C4-2B (cell line): ENCODE data around the gene DNAH9.

Experiments
- H3K27ac ChIP-seq: fragments of 450-650 bp; 2 replicates; pipeline ENCODE4 v1.5.1; 2017
- ZFX ChIP-seq: fragments of 450-650 bp; IDR thresholded peaks from 2 replicates; pipeline ENCODE4 v1.6.1; 2017
- TF ChIP-seq, protein P1 (sequence below): fragments of 450-650 bp; conservative IDR thresholded peaks from 2 replicates; pipeline ENCODE4 v1.5.1; 2017; ENCODE audit warnings: mild to moderate bottlenecking

DNAH9 gene

DNA sequence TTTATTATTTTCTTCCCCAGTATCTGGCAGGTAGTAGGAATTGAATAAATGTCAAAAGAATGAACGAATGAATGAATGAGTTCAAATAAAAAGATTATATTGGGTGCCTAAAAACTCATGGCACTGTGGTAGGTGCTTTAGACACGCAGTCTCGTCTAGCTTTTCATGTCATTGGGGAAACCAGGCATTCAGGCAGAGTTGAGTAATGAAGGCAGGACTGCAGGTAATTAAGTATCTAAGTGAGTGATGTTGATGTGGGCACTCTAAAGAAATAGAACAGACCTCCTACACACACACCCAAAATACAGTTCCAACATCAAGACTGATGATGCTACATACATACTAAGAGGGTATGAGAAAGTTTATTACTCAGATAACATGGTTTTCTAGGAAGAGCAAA lies 302.4 kb downstream of the DNAH9 start:
- no peak overlapping the region for H3K27ac ChIP-seq
- no peak for TF ChIP-seq ZFX
- TF ChIP-seq, protein P1, sequence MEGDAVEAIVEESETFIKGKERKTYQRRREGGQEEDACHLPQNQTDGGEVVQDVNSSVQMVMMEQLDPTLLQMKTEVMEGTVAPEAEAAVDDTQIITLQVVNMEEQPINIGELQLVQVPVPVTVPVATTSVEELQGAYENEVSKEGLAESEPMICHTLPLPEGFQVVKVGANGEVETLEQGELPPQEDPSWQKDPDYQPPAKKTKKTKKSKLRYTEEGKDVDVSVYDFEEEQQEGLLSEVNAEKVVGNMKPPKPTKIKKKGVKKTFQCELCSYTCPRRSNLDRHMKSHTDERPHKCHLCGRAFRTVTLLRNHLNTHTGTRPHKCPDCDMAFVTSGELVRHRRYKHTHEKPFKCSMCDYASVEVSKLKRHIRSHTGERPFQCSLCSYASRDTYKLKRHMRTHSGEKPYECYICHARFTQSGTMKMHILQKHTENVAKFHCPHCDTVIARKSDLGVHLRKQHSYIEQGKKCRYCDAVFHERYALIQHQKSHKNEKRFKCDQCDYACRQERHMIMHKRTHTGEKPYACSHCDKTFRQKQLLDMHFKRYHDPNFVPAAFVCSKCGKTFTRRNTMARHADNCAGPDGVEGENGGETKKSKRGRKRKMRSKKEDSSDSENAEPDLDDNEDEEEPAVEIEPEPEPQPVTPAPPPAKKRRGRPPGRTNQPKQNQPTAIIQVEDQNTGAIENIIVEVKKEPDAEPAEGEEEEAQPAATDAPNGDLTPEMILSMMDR = no peak

- no peak overlapping the region for H3K27ac ChIP-seq
- TF ChIP-seq, protein P1 = no peak
- no peak for TF ChIP-seq ZFX
These were observed 303.7 kb downstream of the DNAH9 start for GRCh38 chr17:11901931-11902330.

- no peak for TF ChIP-seq ZFX
- TF ChIP-seq, protein P1 = no peak
- H3K27ac ChIP-seq = no peak overlapping the region
These were observed 310.5 kb downstream of the DNAH9 start for GRCh38 chr17:11908711-11909146.

DNA sequence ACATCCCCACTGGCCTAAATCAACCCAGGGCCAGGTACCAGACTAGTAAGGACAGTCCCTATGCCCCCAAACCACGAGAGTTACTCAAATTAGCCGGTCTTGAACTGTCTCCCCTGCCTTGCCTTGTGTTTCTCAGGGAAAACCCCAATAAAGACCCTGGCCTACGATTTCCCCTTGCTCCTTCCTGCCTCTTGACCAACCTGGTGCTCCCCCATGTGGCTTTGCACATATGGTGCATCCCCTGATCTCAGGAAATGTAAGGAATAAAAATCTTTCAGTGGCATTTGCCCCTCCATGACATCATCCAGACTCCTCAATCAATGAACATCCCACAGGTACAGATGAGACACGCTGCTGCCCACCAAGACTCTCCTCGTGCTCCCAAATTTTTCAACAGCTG lies 311.1 kb downstream of the DNAH9 start:
- no peak for TF ChIP-seq ZFX
- TF ChIP-seq, protein P1 = peak; percentile 39
- no peak overlapping the region for H3K27ac ChIP-seq

DNA sequence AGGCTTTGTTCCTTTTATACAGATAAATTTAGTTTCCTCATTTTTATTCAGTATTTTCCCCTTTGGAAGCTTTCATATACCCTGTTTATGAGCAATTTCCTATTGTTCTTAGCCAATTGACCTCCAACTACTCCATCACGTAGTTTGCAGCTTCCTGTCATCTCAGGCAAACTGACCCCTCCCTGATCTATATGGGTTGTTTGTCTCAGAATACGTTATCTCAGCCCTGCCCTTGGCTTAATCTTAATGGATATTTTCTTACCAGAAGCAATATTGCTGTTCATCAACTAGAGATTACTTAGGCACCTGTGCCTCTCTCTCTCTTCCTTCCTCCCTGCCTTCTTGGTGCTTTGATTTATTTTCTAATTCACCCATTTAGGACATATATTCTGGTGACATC lies 317.8 kb downstream of the DNAH9 start:
- no peak for TF ChIP-seq ZFX
- TF ChIP-seq, protein P1 = no peak

DNA sequence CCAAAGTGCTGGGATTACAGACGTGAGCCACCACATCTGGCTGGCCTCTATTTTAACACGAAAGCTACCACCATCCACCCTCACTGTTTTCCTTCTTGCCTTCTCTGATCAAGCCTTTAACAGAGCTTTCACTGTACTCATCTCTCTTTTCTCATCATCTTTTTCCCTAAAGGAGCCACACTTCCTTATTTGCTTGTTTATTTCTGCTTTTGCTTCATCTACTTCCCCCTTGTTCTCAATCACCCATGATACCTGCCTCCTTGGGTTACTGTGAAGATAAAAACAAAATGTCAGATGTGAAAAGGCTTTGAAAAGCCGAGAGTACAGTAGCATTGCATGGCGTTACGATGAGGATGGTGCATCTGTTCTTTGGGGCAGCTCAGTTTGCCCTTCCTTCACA lies 319.1 kb downstream of the DNAH9 start:
- H3K27ac ChIP-seq = no peak overlapping the region
- TF ChIP-seq, protein P1 = no peak
- no peak for TF ChIP-seq ZFX

More for the DNA sequence above, 317.8 kb downstream of the DNAH9 start:
- no peak overlapping the region for H3K27ac ChIP-seq

GRCh38 chr17:11921296-11921695 lies 323.0 kb downstream of the DNAH9 start:
- H3K27ac ChIP-seq = no peak overlapping the region
- TF ChIP-seq ZFX = no peak
- TF ChIP-seq, protein P1 = no peak
